ENCODE measurements around the gene PBX2.
"Not testable (repeated sequence)": the region's sequence is repeated elsewhere in the genome, so short reads cannot be mapped to it uniquely, and the experiment has no call there.

PBX2 gene

DNA sequence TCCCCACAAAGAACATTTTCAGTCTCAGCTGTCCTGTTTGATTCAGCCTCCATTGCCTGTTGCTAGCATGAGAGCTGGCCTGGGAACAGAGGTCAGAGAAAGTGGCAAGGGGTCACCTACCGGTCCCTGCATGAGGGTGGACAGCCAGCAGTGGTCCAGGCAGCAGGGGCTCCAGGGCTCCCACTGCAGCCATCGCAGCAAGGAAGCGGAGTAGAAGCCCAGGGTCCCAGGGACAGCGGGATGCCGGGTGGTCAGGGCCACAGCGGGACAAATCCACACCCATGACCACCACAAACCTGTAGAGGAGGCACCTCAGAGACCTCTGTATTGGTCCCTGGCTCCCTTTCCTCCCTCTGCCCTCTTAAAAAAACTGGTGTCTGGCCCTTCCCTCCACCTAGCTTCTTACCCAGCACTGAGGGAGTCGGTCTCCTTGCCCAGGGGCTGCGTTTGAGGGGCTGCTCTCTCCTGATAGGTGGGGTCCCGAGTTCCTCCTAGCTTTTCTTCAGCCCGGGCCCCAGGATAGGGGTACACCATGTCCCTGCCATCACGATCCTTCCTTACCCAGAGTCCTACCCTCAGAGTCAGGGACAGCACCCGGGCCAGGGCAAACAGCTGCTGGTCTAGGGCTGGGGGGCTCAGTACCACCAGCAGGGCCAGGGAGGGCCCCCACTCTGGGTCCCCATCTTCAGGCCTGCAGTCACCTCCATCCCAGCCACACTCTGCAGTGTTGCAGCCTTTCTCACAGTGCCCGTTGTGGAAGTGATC is 10.9 kb upstream of the PBX2 start:
- no peak for DNase-seq

DNA sequence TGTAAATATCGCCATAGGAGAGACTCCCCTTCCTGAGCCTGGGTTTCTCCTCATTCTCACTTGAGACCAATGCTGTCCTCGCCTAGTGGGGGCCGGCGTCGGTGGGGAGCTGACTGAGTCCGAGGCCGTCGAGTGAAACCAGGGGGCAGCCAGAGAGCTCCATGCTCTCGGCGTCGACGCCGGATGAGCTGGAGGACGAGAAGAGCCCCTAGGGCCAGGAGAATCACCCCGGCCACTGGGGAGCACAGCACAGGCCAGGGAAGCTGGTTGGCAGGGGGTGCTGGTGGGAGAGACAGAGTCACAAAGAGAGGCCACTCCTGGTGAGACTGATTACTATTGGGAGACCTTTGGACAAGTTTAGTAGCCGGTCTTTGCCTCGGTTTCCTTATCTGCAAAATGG is 8.9 kb upstream of the PBX2 start:
- DNase-seq, result no peak

DNA sequence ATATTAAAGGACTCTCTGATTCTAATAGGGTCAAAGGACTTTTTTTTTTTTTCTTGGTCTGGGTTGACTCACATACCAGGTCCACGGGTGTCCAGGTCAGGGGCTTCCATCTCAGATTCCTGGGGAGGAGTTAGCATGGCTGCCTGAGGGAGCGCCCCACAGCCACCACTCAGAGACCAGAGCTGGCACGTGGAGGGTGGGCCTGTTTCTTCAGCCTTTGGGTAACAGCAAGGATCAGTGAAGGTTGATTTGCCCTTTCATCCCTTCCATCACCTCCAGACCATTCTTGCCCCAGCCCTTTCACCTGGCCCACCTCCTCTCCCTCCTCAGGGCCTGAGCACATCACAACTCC is 8.3 kb upstream of the PBX2 start:
- no peak for DNase-seq

DNA sequence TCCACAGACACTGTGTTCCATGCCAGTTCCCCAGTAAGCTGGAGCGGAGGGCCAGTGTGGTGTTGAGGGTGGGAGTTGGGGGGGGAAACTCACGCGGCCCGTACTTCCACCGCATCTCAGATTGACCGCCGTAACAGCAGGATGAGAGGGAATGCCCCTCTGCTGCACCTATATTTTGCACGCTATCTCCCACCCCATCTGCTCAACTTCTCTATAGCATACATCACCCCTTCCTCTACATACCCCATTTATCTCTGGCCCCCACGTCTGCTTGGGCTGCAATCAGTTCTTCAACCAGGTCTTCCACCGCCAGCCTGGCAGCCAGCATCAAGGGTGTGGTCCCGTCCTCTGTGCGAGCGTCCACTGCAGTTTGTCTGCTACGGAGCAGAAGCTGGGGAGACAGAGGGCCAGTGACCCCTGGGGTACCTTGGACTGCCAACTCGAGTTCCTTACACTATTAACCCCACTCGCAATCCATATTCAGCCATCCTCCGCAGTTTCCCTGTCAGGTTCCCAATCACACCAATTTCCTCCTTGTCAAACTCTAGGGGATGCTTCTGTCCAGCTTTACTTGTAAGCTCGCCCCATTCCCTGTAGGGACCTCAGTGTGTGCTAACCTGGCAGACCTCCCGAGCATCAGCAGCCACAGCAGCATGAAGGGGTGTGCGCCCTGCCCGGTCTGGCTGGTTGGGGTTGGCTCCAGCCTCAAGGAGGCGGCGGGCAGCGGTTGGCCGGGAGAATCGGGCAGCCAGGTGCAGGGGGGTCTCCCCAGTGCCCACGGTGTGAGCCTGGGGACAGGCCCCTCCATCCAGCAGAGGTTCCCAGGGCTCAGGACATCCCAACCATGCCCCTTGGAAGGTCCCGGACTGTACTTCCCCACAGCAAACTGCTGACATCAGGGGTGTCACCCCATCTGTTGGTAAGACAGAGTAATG is 6.9 kb upstream of the PBX2 start:
- DNase-seq, result no peak

DNA sequence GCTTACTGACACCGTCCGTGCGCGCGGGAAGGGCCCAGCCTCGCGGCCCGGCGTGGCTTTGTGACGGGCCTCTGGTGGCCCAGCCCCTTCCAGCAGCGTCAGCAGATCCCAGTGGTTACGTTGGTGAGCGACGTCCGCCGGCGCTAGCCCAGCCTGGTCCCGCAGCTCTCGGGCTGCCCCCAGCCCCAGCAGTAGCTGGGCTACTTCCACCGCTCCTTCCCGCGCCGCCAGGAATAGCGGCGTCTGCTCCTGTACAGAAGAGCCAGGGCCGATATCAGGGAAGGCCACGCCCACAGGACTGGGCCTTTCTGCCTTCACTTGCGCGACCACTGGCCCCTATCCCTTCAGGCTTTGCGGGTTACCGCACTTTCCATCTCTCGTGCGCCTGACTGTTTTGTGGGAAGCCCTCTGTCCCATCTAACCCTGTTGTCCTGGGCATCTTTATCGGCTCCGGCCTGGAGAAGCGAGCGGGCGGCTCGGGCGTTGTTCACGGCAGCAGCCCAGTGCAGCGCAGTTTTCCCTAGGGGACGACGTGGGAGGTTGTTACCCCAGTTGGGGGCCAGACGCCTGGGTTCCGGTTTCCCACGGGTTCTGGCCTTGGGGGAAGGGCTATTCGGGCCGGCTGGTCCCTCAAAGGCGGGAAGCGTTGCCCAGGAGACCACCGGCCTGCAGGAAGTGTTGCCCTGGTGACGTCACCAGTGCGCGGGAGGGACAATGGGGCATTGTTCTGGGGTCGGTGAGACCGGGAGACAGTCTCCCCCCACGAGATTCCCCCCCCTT is 6.1 kb upstream of the PBX2 start:
- peak; percentile 77 for DNase-seq

DNA sequence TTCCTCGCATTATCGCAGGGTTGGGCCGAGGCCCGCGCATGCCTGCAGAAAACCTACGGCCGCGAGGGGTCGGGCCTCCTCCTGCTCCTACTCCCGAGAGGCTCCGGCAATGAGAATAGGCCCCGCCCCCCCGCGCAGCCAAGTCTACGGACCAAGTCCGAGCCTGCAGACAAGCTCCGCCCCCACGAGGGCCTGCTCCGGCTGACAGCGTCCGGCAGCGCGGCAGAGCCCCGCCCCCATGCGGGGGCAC is 5.6 kb upstream of the PBX2 start:
- peak; percentile 99 for DNase-seq

DNA sequence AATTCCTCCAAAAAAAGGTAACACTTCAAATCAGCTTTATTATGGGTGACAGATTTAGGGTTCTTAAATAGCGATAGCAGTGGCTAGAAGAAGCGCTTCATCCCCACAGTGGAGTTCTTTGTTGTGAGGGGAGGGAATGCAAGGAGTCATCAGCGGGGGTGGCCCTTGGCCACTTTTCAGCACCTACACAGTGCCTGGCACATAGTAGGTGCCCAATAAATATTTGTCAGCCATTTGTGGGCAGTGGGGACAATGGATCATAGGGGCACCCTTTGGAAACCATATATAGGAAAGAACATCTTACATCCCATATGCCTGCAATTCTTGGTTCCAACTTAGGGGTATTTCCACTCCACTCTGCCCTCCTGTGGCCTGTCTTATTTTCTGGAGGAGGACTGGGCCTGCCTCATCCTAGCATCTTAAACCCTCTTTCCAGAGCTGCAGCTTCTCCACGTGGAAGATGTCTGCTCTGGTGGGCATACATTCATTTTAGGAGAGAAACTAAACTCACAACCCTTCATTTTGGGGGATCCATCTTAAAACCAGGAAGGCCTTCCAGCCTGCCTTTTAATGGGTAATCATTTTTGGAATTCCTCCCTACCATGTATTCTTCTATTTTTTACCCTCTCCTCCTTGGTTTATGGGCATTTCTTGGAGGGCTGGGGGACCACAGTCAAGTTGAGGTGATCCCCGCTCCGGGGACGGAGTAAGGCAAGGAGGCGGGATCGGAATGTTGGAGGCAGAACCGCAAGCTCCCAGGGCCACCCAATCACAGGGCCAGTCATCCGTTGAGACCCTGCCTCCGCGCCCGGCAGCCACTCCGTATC is 5.0 kb upstream of the PBX2 start:
- DNase-seq, result peak; percentile 73

DNA sequence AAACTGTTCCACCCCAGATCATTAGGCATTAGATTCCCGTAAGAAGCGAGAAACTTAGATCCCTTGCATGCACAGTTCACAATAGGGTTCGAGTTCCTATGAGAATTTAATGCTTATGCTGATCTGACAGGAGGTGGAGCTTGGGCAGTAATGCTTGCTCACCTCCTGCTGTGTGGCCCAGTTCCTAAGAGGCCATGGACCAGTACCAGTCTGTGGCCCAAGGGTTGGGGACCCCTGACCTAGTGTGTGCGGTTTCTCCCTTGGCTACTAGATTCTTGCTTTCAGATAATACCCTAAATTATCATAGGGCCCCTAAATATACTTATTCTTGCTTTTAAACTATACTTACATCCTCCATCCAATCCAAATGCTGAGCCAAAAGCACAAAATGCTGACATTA is 4.4 kb upstream of the PBX2 start:
- no peak for DNase-seq

DNA sequence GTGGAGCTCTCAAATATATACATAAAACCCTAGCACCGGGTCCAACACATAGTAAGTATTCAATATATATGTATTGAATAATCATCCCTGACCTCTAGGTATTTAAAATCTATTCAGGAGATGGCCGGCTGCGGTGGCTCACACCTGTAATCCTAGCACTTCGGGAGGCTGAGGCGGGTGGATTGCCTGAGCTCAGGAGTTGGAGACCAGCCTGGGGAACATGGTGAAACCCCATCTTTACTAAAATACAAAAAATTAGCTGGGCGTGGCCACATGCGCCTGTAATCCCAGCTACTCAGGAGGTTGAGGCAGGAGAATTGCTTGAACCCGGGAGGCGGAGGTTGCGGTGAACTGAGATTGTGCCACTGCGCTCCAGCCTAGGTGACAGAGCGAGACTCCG is 3.1 kb upstream of the PBX2 start:
- DNase-seq, result not testable (repeated sequence)

DNA sequence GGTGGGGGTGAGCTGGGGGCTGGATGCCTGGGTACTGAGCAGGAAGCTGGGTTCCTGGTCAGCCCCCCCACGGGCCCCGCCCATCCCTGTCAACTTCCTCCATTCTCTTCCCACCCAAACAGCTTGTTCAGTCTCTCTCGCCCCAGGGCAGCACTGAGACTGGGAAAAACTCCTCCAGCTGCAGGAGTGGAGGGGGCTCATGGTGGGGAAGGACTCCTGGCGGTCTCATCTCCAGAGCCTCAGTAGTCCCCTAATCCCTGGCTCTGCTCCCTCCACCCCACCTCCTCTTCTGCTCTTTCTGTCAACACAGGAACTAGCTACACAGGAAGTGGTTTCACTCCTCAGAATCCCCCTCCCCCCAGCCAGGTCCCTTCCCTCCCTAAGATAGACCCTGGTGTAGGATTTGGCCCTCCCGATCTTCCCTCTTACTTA is 2.6 kb upstream of the PBX2 start, which contains the start of gene GPSM3:
GPSM3 (minus strand) TSS at position 36 of the 432 bp plus-strand sequence. CDS start 130 bp downstream, outside the sequence.
- DNase-seq, result no peak

DNA sequence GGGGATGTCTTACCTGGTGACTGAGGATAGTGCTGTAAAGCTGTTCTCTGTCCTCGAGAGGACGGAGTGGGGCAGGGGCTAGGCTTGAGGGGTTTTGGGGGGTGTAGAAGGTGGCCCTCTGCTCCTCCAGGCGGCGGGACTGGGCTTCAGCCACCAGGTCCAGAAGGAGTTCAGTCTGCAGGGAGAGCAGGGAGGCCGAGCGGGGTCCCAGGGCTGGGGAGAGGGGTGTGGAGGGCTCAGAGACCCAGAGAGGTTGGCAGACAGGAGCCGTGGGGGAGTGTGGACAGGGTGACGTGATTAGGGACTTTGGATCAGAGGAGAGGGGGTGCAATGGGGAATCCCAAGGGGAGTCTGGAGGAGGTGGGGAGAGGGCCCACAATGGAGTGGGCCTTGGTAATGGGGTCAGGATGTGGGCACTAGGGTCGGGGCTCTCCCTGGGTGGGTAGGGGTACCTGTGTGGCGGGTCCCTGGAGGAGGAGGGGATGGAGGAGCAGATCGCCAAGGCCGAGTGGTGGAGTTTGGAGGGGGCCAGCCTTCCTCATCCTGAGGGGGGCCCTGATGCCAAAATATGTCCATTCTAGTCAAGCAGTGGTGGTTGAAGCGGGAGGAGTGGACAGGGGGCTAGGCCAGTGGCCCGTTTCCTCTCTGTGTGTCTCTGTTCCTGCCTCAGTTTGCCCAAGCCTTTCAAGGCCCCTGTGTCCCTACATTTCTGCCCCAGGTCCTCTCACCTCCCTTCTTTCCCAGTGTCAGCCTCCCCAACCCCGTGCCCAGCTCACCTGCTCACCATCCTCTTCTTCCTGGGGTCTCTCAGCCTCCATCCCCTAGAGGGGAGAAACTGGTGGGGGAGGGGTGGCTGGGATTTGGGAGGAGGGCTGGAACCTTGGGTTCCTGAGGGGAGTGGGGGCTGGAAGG is 1.9 kb upstream of the PBX2 start:
- DNase-seq, result no peak

DNA sequence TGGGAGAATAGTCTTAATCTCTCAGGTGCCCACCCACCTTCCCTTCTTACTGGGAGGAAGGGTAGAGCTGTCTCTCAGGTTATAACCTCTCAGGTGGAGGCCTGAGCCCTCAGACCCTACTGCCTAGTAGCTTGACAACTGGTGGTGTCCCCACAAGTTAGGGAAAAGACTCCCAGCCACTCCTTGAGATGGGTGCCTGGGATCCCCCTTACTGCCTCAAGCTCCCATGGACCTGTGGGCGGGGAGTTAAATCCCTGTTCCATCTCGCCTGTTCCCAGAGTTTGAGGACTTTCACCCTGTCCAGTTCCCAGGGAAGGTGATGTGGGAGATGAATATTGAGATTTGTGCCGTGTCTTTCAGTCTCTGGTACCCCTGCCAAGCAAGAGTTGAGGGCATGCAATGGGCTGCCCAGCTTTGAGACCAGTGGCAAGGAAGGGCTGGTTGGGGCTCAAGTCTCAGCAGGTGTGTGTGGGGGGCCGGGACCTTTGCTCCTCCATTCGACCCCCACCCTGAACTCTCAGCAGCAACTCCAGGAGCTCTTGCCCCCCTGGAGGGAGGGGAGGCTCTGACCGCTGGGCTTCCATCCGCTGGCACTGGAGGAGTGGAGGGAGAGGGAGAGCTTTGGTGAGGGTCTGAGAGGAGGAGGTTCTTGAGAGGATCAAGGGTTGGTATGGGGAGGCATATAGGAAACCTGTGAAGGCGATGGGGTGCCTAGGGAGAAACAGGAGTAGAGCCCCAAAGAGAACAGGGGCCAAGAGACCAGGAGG is 1.1 kb upstream of the PBX2 start:
- DNase-seq, result no peak

DNA sequence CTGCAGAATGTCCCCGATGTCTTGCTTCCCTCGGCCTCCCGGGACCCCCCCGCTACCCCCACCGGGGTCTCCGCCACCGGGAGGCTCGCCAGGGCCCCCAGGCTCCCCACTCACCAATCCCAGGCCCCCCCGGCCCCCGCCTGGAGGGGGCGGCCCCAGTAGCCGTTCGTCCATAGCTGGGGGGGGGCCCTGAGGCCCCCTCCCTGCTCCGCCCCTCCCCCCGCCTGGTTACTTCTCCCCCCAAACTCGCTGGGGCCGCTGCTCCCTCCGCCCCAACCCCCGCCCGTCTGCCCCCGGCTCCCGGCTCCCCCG is 304 bp downstream of the PBX2 start:
- no peak for DNase-seq

DNA sequence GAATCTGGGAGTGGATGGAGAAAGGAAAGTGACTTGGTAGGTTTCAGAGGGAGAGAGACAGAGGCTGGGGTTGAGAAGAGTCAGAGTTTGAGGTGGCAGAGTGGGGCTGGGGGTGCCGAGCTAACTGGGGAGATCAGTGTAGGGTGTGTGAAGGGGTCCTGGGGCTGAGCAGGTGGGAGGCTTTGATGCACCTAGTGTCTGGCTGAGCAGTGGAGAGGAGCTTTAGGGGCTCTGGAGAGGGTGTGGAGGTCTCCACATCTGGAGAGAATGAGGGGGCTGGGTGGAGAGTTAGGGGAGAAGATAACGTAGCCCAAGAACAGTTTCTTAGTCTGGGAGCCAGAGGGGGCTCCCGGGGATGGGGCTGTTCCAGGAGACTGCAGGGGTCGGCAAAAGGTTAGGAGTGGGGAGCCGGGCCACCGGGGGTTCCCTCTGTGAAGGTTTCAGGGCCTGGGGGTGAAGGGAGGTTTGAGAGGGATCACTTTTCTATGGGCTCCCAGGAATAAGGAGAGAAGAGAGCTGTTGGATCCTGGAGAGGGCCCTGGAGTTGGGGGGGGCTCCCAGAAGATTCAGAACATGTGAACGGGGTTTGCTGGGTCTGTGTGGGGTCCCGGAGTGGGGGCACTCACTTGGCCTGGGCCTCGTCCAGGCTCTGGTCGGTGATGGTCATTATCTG is 797 bp downstream of the PBX2 start:
- DNase-seq, result no peak

DNA sequence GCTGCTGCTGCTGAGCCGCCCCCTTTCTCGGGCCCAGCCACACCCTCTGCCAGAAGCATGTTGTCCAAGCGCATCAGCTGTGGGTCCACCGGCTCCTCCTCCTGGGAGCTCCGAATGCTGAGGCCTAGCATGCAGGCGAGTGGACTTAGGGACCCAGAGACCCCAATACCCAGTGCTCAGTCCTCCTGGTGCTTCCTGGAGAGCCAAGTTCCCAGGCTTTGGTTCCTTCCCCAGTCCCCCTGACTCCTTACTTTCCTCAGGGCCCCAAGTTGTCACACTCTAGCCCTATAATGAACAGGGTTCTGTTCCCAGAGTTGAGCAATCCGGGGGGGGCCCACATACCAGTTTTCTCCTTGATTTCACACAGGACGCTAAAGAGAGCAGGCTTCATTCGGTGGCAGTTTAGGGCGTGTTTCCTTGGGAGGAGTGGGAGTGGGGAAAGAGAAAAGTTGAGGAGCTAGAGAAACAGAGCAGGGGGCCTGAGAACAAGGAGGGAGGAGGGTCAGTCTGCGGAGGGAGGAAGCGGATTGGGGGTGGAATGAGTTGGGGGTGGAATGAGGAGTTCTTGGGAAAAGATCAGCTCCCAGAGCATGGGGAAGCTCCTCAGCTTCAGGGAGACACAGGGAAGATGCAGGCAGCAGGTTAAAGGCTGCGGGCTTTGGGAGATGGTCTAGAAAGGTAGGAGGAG is 1.5 kb downstream of the PBX2 start:
- DNase-seq, result no peak

DNA sequence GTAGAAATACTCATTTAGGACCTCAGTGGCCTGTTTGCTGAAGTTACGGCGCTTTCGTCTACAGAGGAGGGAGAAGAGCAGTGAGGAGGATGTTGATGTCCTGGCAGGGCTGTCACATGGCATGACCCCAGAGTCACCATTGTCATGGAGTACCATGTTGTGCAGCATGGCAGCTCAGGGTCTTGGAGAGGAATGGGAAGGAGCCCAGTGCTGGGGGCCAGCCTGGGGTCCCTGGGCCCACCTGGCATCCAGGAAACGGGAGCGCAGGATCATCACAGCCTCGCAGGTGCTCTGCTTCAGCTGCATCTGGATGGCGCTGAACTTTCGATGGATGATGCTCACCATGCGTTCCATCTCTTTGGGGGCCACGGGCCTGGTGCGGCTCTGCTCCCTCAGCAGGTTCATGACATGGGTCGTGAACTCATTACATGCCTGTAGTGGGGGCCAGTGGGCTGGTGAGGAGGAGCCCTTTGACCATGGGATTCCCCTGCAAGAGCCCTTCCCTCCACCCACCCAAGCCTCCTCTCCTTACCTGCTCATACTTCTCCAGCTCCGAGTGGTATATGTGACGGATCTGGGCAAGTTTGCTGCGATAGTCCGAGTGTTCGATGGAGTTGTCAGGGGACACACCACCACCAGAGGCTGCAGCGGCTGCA is 2.1 kb downstream of the PBX2 start:
- DNase-seq, result not testable (repeated sequence)

DNA sequence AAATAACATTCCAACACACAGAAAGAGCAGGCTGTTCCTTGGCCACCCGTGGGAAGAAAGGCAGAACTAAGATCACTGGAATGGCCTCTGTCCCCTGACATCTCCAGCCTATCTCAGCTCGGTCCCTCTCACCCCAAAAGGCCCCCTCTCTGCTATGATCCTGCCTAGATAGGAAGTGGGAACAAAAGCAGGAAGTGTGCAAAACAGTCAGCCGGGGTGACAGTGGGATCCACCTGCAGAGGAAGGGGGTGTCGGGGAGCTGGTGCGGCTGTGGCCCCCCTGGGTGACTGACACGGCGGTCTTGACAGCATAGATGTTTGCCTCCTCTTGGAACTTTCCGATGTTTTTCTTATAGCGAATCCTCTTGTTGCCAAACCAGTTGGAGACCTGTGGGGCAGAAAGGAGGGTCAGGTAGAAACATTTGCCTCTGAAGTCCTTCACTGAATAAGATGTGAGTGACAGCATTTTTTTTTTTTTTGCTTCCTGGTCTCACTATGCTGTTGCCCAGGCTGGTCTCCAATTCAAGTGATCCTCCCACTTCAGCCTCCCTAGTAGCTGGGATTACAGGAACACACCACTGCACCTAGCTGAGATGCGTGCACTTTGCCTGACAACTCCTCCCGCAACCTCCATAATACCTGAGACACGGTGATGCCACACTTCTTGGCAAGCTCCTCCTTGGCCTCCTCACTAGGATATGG is 2.8 kb downstream of the PBX2 start:
- DNase-seq, result no peak

DNA sequence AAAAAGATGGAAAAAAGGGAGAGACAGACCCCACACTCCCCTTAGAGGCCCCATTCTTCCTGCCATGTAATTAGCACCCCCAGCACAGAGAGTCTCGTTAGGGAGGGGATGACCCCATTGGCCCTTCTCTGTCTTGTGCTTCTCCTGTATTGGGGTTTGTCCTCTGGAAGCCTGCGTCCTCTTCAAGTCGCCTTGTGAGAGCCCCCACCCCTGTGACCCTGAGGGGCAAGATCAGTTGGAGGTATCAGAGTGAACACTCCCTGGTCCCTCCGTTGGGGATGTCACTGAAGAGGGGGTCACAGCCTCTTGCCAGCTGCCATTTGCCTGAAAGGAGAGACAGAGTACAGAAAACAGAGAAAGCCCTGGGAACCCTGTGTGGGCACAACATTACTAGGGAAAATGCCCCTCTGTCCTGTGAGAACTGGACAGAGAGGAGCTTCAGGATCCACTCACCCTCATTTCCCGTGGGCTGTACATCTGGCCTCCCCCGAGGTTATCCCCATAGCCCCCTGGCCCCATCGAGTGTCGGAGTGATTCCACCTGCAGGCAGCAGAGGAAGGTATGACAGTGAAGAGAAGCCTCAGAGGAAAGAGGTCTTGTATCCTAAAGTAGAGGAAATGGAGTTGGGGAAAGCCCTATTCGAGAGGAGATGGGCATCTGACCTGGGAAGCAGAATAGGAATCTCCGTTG is 3.7 kb downstream of the PBX2 start:
- DNase-seq, result not testable (repeated sequence)

All from NCI-H2171 treated with DMSO at 0.1 percent for 48 hours (cell line).